Measurements from ENCODE around the gene RFLNA. TPM values are rescaled to one million over a fixed set of nuclear protein-coding genes. Genes with fewer than 3 reads are reported as not detected.

Gene RFLNA
- total RNA-seq, 2 donors from 2014 or later, result 46.2 to 51.0 TPM

DNA sequence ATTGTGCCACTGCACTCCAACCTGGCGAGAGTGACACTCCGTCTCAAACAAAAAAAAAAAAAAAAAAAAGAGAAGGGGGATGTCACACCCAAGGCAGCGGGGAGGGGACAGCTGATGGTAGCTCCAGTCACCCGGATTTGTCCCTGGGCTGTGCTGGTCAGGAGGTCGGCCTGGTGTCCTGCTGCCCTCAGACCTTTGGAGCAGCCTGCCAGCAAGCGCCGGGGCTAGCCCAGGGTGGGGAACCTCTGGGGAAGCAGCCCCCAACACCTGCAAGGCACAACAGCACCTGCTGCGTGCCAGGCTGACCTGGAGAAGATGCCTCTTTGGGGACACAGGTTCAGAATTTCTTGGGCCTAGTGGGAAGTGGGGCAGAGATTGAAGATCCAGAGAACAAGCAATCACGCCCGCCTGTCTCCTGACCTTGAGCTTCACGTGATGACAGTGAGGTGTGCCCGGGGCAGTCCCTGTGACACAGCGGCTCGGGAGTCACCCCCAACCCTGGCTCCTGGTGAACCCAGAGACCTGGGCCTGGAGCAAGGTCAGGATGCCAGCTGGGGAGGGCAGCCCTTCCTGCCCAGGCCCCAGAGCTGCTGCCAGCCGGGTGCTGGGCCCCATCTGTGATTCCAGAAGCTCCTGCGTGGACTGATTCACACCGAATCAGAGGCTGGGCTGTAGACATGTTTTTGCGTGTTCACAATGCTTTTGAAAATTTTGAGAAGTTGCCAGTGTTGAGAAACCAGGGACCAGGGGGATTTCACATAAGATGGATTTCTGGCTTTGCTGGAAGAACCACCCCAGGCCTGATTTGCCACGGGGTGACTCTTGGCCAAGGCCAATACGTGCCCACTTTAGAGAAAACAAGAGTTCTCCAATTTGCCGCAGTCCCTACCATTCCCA lies 66.4 kb downstream of the RFLNA start:
- ATAC-seq (peak; percentile 53), DNase-seq (peak; percentile 40 to 53)
- intact Hi-C loops (cut with DNase I, micrococcal nuclease), result no loop called here

DNA sequence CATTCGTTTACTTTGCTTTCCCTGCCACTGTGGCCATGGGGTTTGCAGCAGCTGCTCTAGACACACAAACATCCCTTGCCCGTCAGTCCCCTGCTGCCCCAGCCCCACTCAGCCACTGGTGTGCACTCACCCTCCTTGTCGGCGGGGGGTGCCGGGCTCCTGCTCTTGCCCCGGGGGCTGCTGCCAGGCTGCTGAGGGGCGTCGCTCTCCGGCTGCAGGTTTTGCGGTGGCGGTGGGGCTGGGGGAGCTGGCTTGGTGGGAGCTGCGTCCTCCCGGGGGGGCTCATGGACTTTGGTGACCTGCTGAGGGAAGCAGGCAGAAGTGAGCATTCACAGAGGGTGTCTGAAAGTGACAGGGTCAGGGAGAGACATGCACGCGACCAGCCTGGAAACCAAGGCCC lies 67.1 kb downstream of the RFLNA start:
- DNase-seq, result no peak

DNA sequence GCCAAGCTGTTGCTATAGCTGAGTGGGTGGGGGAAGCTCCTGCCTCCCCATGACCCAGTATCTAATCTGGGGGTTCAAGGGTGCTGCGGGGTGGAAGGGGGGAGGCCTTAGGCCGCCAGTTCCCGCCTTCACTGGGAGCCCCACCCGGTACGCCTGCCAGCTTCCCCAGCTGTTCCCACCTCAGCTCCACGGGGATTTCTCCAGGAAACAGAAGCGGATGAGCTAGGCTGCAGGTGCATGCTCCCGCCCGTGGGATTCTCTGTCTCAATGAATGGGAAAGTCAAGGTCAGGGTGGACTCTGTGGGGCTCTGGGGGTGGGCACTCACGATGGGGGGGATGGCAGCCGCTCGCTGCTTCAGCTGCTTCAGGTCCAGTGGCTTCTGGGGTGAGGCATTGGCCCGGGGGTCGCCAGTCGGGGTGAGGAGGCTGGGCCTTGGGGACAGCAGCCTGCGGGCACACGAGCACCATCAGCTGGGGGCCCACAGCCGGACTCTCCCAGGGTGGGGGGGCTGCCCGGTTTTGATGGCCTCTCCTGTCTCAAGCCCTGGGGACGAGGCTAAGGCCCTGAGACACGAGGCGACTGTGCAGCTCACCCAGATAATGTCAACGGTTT lies 68.6 kb downstream of the RFLNA start:
- DNase-seq, result no peak
- intact Hi-C loops (cut with DNase I, micrococcal nuclease), result no loop called here
- no peak for ATAC-seq

More for the DNA sequence above, 67.1 kb downstream of the RFLNA start:
- ATAC-seq, result no peak
- intact Hi-C loops (cut with DNase I, micrococcal nuclease), result no loop called here

DNA sequence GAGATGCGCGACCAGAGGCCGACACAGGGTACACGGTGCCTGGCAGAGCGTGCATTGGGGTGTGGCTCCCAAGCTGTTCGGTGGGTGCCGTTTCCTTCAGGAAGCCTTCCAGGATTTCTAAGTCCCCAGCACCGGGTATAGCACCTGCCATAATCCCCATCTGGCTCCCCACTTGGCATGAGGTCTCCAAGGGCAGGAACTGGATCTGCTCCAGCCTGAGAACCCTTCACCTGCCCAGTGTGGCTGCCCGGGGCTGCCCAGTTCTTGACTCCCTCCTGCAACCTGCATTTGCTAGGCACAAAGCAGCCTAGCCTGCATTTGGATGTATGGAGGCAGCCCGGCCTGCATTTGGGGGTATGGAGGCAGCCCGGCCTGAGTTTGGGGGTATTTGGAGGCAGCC lies 69.7 kb downstream of the RFLNA start:
- intact Hi-C loops (cut with DNase I, micrococcal nuclease), result no loop called here
- ATAC-seq, result no peak

More for the DNA sequence above, 69.7 kb downstream of the RFLNA start:
- no peak for DNase-seq

Small RNA genes lying within 50 kb of the gene (microRNA-seq; reads per million reads assigned to microRNA genes)
- 0.53 to 1.4 reads per million in 2 donors for gene MIR6880
